ENCODE measurements around the gene KRTAP5-8.

- TF ChIP-seq CTCF (IDR thresholded peaks at IDR 0.05 in 4 of 5, conservative IDR thresholded peaks at IDR 0.05 in 1 of 5) (no peak), POLR2A (IDR thresholded peaks at IDR 0.05) (no peak)
Observed at GRCh38 chr11:71542879-71543777, 5.3 kb downstream of the KRTAP5-8 start.

All from gastrocnemius medialis (tissue), 4 donors.